Esophagus muscularis mucosa (tissue), 3 donors: ENCODE measurements around the gene BTG1.

ENCODE experiments used
- POLR2AphosphoS5 ChIP-seq, 2 donors: sonication (generic); formaldehyde crosslinking; IDR thresholded peaks; one replicate each; pipeline ENCODE4 v1.6.1; 2017; ENCODE audit warnings: antibody characterized with exemption in 2 of 2
- TF ChIP-seq, protein P1 (sequence below), 3 experiments: fragments of 200-600 bp in 2 of 3; fragments of 450-650 bp in 1 of 3; sonication (generic) in 2 of 3; IDR thresholded peaks; one replicate each; pipeline ENCODE4 v1.5.1; 2017 to 2019; ENCODE audit warnings: antibody characterized with exemption in 3 of 3, mild to moderate bottlenecking in 2 of 3, moderate library complexity in 1 of 3

DNA sequence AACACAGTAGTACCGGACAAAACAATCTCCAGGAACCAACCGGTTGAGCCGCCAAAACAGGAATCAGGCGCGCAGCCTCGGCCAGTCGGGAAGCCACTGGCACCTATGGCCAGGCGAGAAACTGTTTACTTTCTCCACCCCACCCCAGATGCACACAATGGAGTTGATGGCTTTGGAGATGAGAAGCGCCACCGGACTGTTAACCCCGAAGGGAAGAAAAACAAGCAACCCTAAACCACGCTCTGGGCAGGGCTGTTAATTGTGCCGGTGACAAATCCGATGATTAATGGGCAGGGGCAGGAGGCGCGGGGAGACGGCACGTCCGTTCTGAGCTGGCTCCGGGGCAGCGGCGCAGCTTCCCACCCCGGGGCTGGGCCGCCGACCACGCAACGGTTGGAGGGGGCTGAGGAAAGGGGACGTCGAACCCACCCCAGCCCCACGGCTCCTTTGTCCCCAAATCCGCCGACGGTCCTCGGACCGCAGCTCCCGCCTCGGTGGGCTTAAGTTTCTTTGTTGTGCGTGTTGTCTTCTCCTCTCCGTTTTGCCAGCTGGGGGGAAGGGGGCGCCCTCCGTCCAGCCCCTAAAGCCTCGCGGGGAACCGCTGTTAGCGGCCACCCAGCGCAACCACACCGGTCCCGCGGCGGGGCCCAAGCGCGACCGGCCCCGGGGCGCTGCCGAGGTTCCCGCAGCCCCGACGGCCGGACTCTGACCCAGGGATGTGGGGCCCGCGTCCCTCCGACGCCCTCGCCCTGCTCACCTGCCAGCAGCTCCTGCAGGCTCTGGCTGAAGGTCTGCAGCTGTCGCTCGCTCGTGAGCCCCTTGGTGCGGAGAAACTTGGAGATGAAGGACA is 790 bp downstream of the BTG1 start:
- TF ChIP-seq, protein P1, sequence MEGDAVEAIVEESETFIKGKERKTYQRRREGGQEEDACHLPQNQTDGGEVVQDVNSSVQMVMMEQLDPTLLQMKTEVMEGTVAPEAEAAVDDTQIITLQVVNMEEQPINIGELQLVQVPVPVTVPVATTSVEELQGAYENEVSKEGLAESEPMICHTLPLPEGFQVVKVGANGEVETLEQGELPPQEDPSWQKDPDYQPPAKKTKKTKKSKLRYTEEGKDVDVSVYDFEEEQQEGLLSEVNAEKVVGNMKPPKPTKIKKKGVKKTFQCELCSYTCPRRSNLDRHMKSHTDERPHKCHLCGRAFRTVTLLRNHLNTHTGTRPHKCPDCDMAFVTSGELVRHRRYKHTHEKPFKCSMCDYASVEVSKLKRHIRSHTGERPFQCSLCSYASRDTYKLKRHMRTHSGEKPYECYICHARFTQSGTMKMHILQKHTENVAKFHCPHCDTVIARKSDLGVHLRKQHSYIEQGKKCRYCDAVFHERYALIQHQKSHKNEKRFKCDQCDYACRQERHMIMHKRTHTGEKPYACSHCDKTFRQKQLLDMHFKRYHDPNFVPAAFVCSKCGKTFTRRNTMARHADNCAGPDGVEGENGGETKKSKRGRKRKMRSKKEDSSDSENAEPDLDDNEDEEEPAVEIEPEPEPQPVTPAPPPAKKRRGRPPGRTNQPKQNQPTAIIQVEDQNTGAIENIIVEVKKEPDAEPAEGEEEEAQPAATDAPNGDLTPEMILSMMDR (IDR thresholded peaks at IDR 0.05): no peak
- TF ChIP-seq POLR2AphosphoS5 (IDR thresholded peaks at IDR 0.05): peak; percentile 5 to 49
